ENCODE data around the gene SLC24A4. TPM values are rescaled to one million over a fixed set of nuclear protein-coding genes. Genes with fewer than 3 reads are reported as not detected.
A peak's percentile ranks its signal among the peaks of the same experiment; 100 is the strongest.

The SLC24A4 gene
- polyA plus RNA-seq, 1 donor (not counting 4 experiments of a cell fraction or from before 2014, with no cell fraction given), result 0.10 TPM

GRCh38 chr14:92397150-92397952, 74.4 kb downstream of the SLC24A4 start:
- no peaks in the 10 kb centered on the region for H3K79me2 ChIP-seq (ENCODE audit: control insufficient read depth, insufficient read depth, low read length)
- H3K4me2 ChIP-seq (ENCODE audit: control insufficient read depth, extremely low read depth, insufficient read depth, low read depth, low read length), result no peak overlapping the region
- dilution Hi-C loops (cut with MboI; ENCODE audit: extremely low pct_ligation_motif_present, low sequenced_read_pairs), result no loop called here
- H3K27me3 ChIP-seq (ENCODE audit: control insufficient read depth, extremely low read depth, insufficient read depth, low read length), result no peaks in the 10 kb centered on the region
- no peak overlapping the region for H2AFZ ChIP-seq (ENCODE audit: control insufficient read depth, low read length)
- peaks cover 10% of the 10 kb centered on the region for H3K4me1 ChIP-seq (ENCODE audit: control insufficient read depth, extremely low read depth, insufficient read depth, low read length)
- no peaks in the 10 kb centered on the region for H3K9me3 ChIP-seq (ENCODE audit: control insufficient read depth, low read depth, low read length)
- H3K9ac ChIP-seq (ENCODE audit: control insufficient read depth, extremely low read depth, insufficient read depth, low read length), result no peak overlapping the region
- H3K9me1 ChIP-seq (ENCODE audit: control insufficient read depth, extremely low read depth, insufficient read depth, low read length), result no peaks in the 10 kb centered on the region
- H3K27ac ChIP-seq (ENCODE audit: control insufficient read depth, insufficient read depth, low read length), result no peak overlapping the region
- H3K36me3 ChIP-seq (ENCODE audit: control insufficient read depth in 2 of 2, extremely low read depth in 1 of 2, insufficient read depth in 2 of 2, low read length in 2 of 2), result no peaks in the 10 kb centered on the region
- no peak overlapping the region for H3K4me3 ChIP-seq (ENCODE audit: control insufficient read depth in 2 of 3, extremely low read depth in 1 of 3, insufficient read depth in 2 of 3, low read depth in 1 of 3, low read length in 3 of 3)
- FAIRE-seq, result peak; percentile 85
- no peaks in the 10 kb centered on the region for H4K20me1 ChIP-seq (ENCODE audit: control insufficient read depth, extremely low read depth, insufficient read depth, low read length)
- TF ChIP-seq CTCF (optimal IDR thresholded peaks at IDR 0.05 in 1 of 3, IDR thresholded peaks at IDR 0.05 in 1 of 3, conservative IDR thresholded peaks at IDR 0.05 in 1 of 3; ENCODE audit: extremely low read depth in 1 of 3, insufficient read depth in 2 of 3, low read length in 3 of 3), result no peak
- no peak for TF ChIP-seq EZH2 (IDR thresholded peaks at IDR 0.05; ENCODE audit: low read length)
- no peak for DNase-seq (ENCODE audit: low read depth, low spot score)

GRCh38 chr14:92397953-92398564, 75.1 kb downstream of the SLC24A4 start:
- Histone ChIP-seq H4K20me1 (ENCODE audit: control insufficient read depth, extremely low read depth, insufficient read depth, low read length) (no peaks in the 10 kb centered on the region), H3K27ac (ENCODE audit: control insufficient read depth, insufficient read depth, low read length) (no peak overlapping the region)
- dilution Hi-C loops (cut with MboI; ENCODE audit: extremely low pct_ligation_motif_present, low sequenced_read_pairs), result no loop called here

More at GRCh38 chr14:92397953-92398564, 75.1 kb downstream of the SLC24A4 start:
- H3K9me3 ChIP-seq (ENCODE audit: control insufficient read depth, low read depth, low read length), result peaks cover 4% of the 10 kb centered on the region
- no peak overlapping the region for H3K4me3 ChIP-seq (ENCODE audit: control insufficient read depth in 2 of 3, extremely low read depth in 1 of 3, insufficient read depth in 2 of 3, low read depth in 1 of 3, low read length in 3 of 3)
- no peaks in the 10 kb centered on the region for H3K9me1 ChIP-seq (ENCODE audit: control insufficient read depth, extremely low read depth, insufficient read depth, low read length)
- FAIRE-seq, result no peak
- no peak overlapping the region for H3K4me2 ChIP-seq (ENCODE audit: control insufficient read depth, extremely low read depth, insufficient read depth, low read depth, low read length)
- H3K9ac ChIP-seq (ENCODE audit: control insufficient read depth, extremely low read depth, insufficient read depth, low read length), result no peak overlapping the region
- no peak for DNase-seq (ENCODE audit: low read depth, low spot score)
- H2AFZ ChIP-seq (ENCODE audit: control insufficient read depth, low read length), result no peak overlapping the region
- H3K79me2 ChIP-seq (ENCODE audit: control insufficient read depth, insufficient read depth, low read length), result no peaks in the 10 kb centered on the region
- TF ChIP-seq EZH2 (IDR thresholded peaks at IDR 0.05; ENCODE audit: low read length), result no peak
- TF ChIP-seq CTCF (optimal IDR thresholded peaks at IDR 0.05 in 1 of 3, IDR thresholded peaks at IDR 0.05 in 1 of 3, conservative IDR thresholded peaks at IDR 0.05 in 1 of 3; ENCODE audit: extremely low read depth in 1 of 3, insufficient read depth in 2 of 3, low read length in 3 of 3), result no peak
- no peaks in the 10 kb centered on the region for H3K36me3 ChIP-seq (ENCODE audit: control insufficient read depth in 2 of 2, extremely low read depth in 1 of 2, insufficient read depth in 2 of 2, low read length in 2 of 2)
- peaks cover 5% of the 10 kb centered on the region for H3K27me3 ChIP-seq (ENCODE audit: control insufficient read depth, extremely low read depth, insufficient read depth, low read length)
- H3K4me1 ChIP-seq (ENCODE audit: control insufficient read depth, extremely low read depth, insufficient read depth, low read length), result peaks cover 10% of the 10 kb centered on the region
